Neural progenitor cell (in vitro differentiated cells): Measurements from ENCODE around the gene SYDE2. TPM values are rescaled to one million over a fixed set of nuclear protein-coding genes. Genes with fewer than 3 reads are reported as not detected.

Source experiments
- DNase-seq: peaks from one replicate; pipeline ENCODE4 v3.0.0-alpha.2; 2016; ENCODE audit warnings: low spot score
- H2AFZ ChIP-seq: fragments of 200-600 bp; sonication (generic); replicated peaks from 2 replicates; pipeline ENCODE4 v1.6.1; 2016; ENCODE audit warnings: antibody characterized with exemption
- H3F3A ChIP-seq: fragments of 200-600 bp; sonication (generic); 2 replicates; pipeline ENCODE4 v1.6.1; 2016; ENCODE audit warnings: antibody characterized with exemption, low read depth
- H3K27ac ChIP-seq: fragments of 200-600 bp; sonication (generic); 2 replicates; pipeline ENCODE4 v1.5.1; 2016; ENCODE audit warnings: mild to moderate bottlenecking
- H3K27me3 ChIP-seq: fragments of 200-600 bp; sonication (generic); 2 replicates; pipeline ENCODE4 v1.6.1; 2016; ENCODE audit warnings: mild to moderate bottlenecking, moderate library complexity
- H3K36me3 ChIP-seq: fragments of 200-600 bp; sonication (generic); 2 replicates; pipeline ENCODE4 v1.5.1; 2016
- H3K4me1 ChIP-seq: fragments of 200-600 bp; sonication (generic); 2 replicates; pipeline ENCODE4 v1.6.1; 2016; ENCODE audit warnings: mixed run types
- H3K4me2 ChIP-seq: fragments of 200-600 bp; sonication (generic); 2 replicates; pipeline ENCODE4 v1.6.1; 2016
- H3K4me3 ChIP-seq: fragments of 200-600 bp; sonication (generic); 2 replicates; pipeline ENCODE4 v1.5.1; 2016
- H3K79me2 ChIP-seq: fragments of 200-600 bp; sonication (generic); 2 replicates; pipeline ENCODE4 v1.6.1; 2016; ENCODE audit warnings: low read depth
- H3K9ac ChIP-seq: fragments of 200-600 bp; sonication (generic); 2 replicates; pipeline ENCODE4 v1.6.1; 2016
- H3K9me3 ChIP-seq: fragments of 200-600 bp; sonication (generic); 2 replicates; pipeline ENCODE4 v1.5.1; 2016; ENCODE audit warnings: low read depth
- H4K20me1 ChIP-seq: fragments of 200-600 bp; sonication (generic); 2 replicates; pipeline ENCODE4 v1.6.1; 2016; ENCODE audit warnings: low read depth
- H3K27ac Mint-ChIP-seq: 3 replicates; pipeline ENCODE4 v1.8.0; 2021; ENCODE audit warnings: mixed read lengths
- H3K27me3 Mint-ChIP-seq: 2 replicates; pipeline ENCODE4 v1.8.0; 2022; ENCODE audit warnings: low read depth, mild to moderate bottlenecking, inconsistent platforms, moderate library complexity, mixed read lengths; ENCODE audit not compliant: insufficient read depth
- H3K36me3 Mint-ChIP-seq: 3 replicates; pipeline ENCODE4 v1.8.0; 2021; ENCODE audit warnings: mixed read lengths
- H3K4me1 Mint-ChIP-seq: 3 replicates; pipeline ENCODE4 v1.8.0; 2021; ENCODE audit warnings: mixed read lengths
- H3K4me3 Mint-ChIP-seq: 3 replicates; pipeline ENCODE4 v1.8.0; 2021; ENCODE audit warnings: mild to moderate bottlenecking, moderate library complexity, mixed read lengths
- H3K9me3 Mint-ChIP-seq: 3 replicates; pipeline ENCODE4 v1.8.0; 2020; ENCODE audit warnings: mixed read lengths
- EZH2 ChIP-seq: fragments of 200-600 bp; sonication (generic); IDR thresholded peaks from 2 replicates; pipeline ENCODE4 v1.6.1; 2017; ENCODE audit warnings: antibody characterized with exemption, mild to moderate bottlenecking, moderate library complexity
- EZH2phosphoT487 ChIP-seq: fragments of 200-600 bp; sonication (generic); IDR thresholded peaks from 2 replicates; pipeline ENCODE4 v1.6.1; 2017; ENCODE audit warnings: antibody characterized with exemption
- total RNA-seq: library from RNA; depleted of rRNA; stranded (reverse); fragments of >200 nt; gene quantifications from 2 replicates; pipeline ENCODE4 v1.2.3, GENCODE V29; 2015; ENCODE audit warnings: low replicate concordance
- TF ChIP-seq, protein P1 (sequence below): fragments of 200-600 bp; sonication (generic); IDR thresholded peaks from 2 replicates; pipeline ENCODE4 v1.5.1; 2017; ENCODE audit warnings: antibody characterized with exemption, mild to moderate bottlenecking

The SYDE2 gene
- total RNA-seq, 1 donor from 2014 or later, result 12.0 TPM

- Histone ChIP-seq H3K27me3 (peaks cover 16% of the 10 kb centered on the region), H4K20me1 (no peaks in the 10 kb centered on the region), H3K4me3 (no peak overlapping the region), H3K9ac (no peak overlapping the region), H3K4me2 (no peak overlapping the region), H3K27ac (no peak overlapping the region), H3K9me3 (no peaks in the 10 kb centered on the region), H2AFZ (no peak overlapping the region), H3K4me1 (peaks cover 3% of the 10 kb centered on the region), H3K79me2 (no peaks in the 10 kb centered on the region), H3F3A (peaks cover under 1% of the 10 kb centered on the region), H3K36me3 (no peaks in the 10 kb centered on the region)
- Mint-ChIP-seq H3K27me3 (peaks cover 4% of the 10 kb centered on the region), H3K4me1 (no peaks in the 10 kb centered on the region), H3K27ac (no peak overlapping the region), H3K9me3 (no peaks in the 10 kb centered on the region), H3K36me3 (no peaks in the 10 kb centered on the region), H3K4me3 (no peak overlapping the region)
- TF ChIP-seq EZH2phosphoT487 (no peak), EZH2 (no peak)
- TF ChIP-seq, protein P1, sequence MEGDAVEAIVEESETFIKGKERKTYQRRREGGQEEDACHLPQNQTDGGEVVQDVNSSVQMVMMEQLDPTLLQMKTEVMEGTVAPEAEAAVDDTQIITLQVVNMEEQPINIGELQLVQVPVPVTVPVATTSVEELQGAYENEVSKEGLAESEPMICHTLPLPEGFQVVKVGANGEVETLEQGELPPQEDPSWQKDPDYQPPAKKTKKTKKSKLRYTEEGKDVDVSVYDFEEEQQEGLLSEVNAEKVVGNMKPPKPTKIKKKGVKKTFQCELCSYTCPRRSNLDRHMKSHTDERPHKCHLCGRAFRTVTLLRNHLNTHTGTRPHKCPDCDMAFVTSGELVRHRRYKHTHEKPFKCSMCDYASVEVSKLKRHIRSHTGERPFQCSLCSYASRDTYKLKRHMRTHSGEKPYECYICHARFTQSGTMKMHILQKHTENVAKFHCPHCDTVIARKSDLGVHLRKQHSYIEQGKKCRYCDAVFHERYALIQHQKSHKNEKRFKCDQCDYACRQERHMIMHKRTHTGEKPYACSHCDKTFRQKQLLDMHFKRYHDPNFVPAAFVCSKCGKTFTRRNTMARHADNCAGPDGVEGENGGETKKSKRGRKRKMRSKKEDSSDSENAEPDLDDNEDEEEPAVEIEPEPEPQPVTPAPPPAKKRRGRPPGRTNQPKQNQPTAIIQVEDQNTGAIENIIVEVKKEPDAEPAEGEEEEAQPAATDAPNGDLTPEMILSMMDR, result no peak
- DNase-seq, result no peak
These were observed 72.5 kb downstream of the SYDE2 start for GRCh38 chr1:85128316-85128715.

- Mint-ChIP-seq H3K4me1 (peaks cover 3% of the 10 kb centered on the region), H3K27me3 (peaks cover 2% of the 10 kb centered on the region), H3K27ac (no peak overlapping the region), H3K4me3 (no peak overlapping the region), H3K36me3 (no peaks in the 10 kb centered on the region), H3K9me3 (no peaks in the 10 kb centered on the region)
- no peak overlapping the region for H3K9ac ChIP-seq
- TF ChIP-seq, protein P1, result no peak
- TF ChIP-seq EZH2, result no peak
- TF ChIP-seq EZH2phosphoT487, result no peak
- H3K79me2 ChIP-seq, result no peaks in the 10 kb centered on the region
- no peaks in the 10 kb centered on the region for H3K4me1 ChIP-seq
- no peak overlapping the region for H2AFZ ChIP-seq
- DNase-seq, result no peak
- no peaks in the 10 kb centered on the region for H4K20me1 ChIP-seq
- no peak overlapping the region for H3K4me3 ChIP-seq
- H3K27ac ChIP-seq, result no peak overlapping the region
- H3F3A ChIP-seq, result no peaks in the 10 kb centered on the region
- H3K9me3 ChIP-seq, result no peaks in the 10 kb centered on the region
- H3K4me2 ChIP-seq, result no peak overlapping the region
- no peaks in the 10 kb centered on the region for H3K36me3 ChIP-seq
- H3K27me3 ChIP-seq, result peaks cover 6% of the 10 kb centered on the region
These were observed 74.9 kb downstream of the SYDE2 start for GRCh38 chr1:85125891-85126290.

- Histone ChIP-seq H3K9me3 (no peaks in the 10 kb centered on the region), H4K20me1 (no peaks in the 10 kb centered on the region), H3K4me3 (no peak overlapping the region), H2AFZ (no peak overlapping the region), H3K9ac (no peak overlapping the region), H3K27me3 (no peaks in the 10 kb centered on the region), H3K4me2 (no peak overlapping the region), H3K27ac (no peak overlapping the region), H3K79me2 (no peaks in the 10 kb centered on the region), H3K36me3 (no peaks in the 10 kb centered on the region), H3F3A (no peaks in the 10 kb centered on the region), H3K4me1 (no peaks in the 10 kb centered on the region)
- Mint-ChIP-seq H3K4me3 (no peak overlapping the region), H3K9me3 (no peaks in the 10 kb centered on the region), H3K27me3 (peaks cover 5% of the 10 kb centered on the region), H3K27ac (no peak overlapping the region), H3K36me3 (no peaks in the 10 kb centered on the region), H3K4me1 (peaks cover 3% of the 10 kb centered on the region)
- no peak for DNase-seq
- TF ChIP-seq EZH2, result no peak
- TF ChIP-seq, protein P1, result no peak
- TF ChIP-seq EZH2phosphoT487, result no peak
These were observed 76.7 kb downstream of the SYDE2 start for GRCh38 chr1:85124091-85124490.

DNA sequence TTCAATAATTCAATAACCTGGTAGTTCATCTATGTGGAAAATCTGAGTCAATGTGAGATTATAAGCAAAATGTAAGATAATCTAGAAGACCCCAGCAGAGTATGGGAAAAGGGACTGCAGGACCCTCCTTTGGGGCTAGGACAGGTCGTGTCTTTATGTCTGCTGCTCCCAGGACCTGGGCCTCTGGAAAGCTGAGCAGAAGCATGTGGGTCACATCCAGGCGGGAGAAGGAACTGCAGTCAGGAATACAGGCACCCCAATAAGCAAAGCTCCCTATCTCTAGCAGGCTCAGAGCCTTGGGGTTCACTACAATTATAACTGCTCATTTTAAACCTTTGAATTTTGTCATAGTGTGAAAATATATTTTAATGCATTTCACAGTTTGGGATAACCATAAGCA is 78.6 kb downstream of the SYDE2 start:
- Histone ChIP-seq H3K9ac (no peak overlapping the region), H3K79me2 (no peaks in the 10 kb centered on the region), H4K20me1 (no peaks in the 10 kb centered on the region), H3K4me2 (no peak overlapping the region), H3K27me3 (no peaks in the 10 kb centered on the region), H3K4me1 (no peaks in the 10 kb centered on the region), H2AFZ (no peak overlapping the region), H3K4me3 (no peak overlapping the region), H3K9me3 (no peaks in the 10 kb centered on the region), H3F3A (no peaks in the 10 kb centered on the region), H3K36me3 (no peaks in the 10 kb centered on the region), H3K27ac (no peak overlapping the region)
- DNase-seq, result no peak
- Mint-ChIP-seq H3K4me3 (no peak overlapping the region), H3K4me1 (peaks cover 3% of the 10 kb centered on the region), H3K9me3 (no peaks in the 10 kb centered on the region), H3K27ac (no peak overlapping the region), H3K27me3 (peaks cover 5% of the 10 kb centered on the region), H3K36me3 (no peaks in the 10 kb centered on the region)
- TF ChIP-seq, protein P1, result no peak
- TF ChIP-seq EZH2phosphoT487, result no peak
